SK-N-MC (cell line): ENCODE measurements around the gene STARD13.

Experiments used
- DNase-seq: peaks from one replicate; pipeline ENCODE4 v3.0.0-alpha.2; 2011; ENCODE audit warnings: low read depth, low spot score
- H3K27ac ChIP-seq: fragments of 200-600 bp; sonication (generic); 2 replicates; pipeline ENCODE4 v1.5.1; 2016; ENCODE audit warnings: mixed run types
- H3K36me3 ChIP-seq: fragments of 200-600 bp; sonication (generic); 2 replicates; pipeline ENCODE4 v1.6.1; 2017; ENCODE audit warnings: antibody characterized with exemption, low read length, mixed read lengths; ENCODE audit not compliant: insufficient read depth
- H3K4me3 ChIP-seq: fragments of 200-600 bp; sonication (generic); 2 replicates; pipeline ENCODE4 v1.5.1; 2016
- H3K9ac ChIP-seq: fragments of 200-600 bp; sonication (generic); 2 replicates; pipeline ENCODE4 v1.8.0; 2017; ENCODE audit warnings: mixed run types, mixed read lengths; ENCODE audit not compliant: insufficient read length
- H3K9me3 ChIP-seq: fragments of 200-600 bp; sonication (generic); 2 replicates; pipeline ENCODE4 v1.6.1; 2017; ENCODE audit warnings: low read depth, mild to moderate bottlenecking, antibody characterized with exemption, low read length, moderate library complexity, mixed read lengths
- EZH2 ChIP-seq: fragments of 200-600 bp; sonication (generic); IDR thresholded peaks from one replicate; pipeline ENCODE4 v1.6.1; 2017; ENCODE audit warnings: antibody characterized with exemption
- FOXP2 ChIP-seq: optimal IDR thresholded peaks from 2 replicates; pipeline ENCODE3; 2011; ENCODE audit warnings: mild to moderate bottlenecking, moderate library complexity; ENCODE audit not compliant: insufficient read depth; ENCODE audit errors: extremely low read length, control extremely low read depth
- POLR2AphosphoS5 ChIP-seq: IDR thresholded peaks from 2 replicates; pipeline ENCODE4 v1.6.1; 2012; ENCODE audit warnings: mild to moderate bottlenecking, low read depth, low read length, borderline replicate concordance

STARD13 gene

GRCh38 chr13:33263976-33264619 is 21.5 kb downstream of the STARD13 start:
- Histone ChIP-seq H3K4me3 (no peak overlapping the region), H3K9ac (no peak overlapping the region)
- DNase-seq, result no peak

GRCh38 chr13:33263484-33263883 is 22.1 kb downstream of the STARD13 start:
- TF ChIP-seq FOXP2, result no peak
- no peak for TF ChIP-seq EZH2
- no peak for TF ChIP-seq POLR2AphosphoS5
- Histone ChIP-seq H3K9me3 (no peaks in the 10 kb centered on the region), H3K9ac (no peak overlapping the region), H3K27ac (no peak overlapping the region), H3K36me3 (no peaks in the 10 kb centered on the region), H3K4me3 (no peak overlapping the region)
- DNase-seq, result no peak

More at GRCh38 chr13:33263976-33264619, 21.5 kb downstream of the STARD13 start:
- Histone ChIP-seq H3K36me3 (no peaks in the 10 kb centered on the region), H3K9me3 (no peaks in the 10 kb centered on the region), H3K27ac (no peak overlapping the region)
- TF ChIP-seq FOXP2 (no peak), POLR2AphosphoS5 (no peak), EZH2 (no peak)

GRCh38 chr13:33262997-33263396 is 22.6 kb downstream of the STARD13 start:
- TF ChIP-seq FOXP2, result no peak
- TF ChIP-seq EZH2, result no peak
- no peak for TF ChIP-seq POLR2AphosphoS5
- H3K36me3 ChIP-seq, result no peaks in the 10 kb centered on the region
- DNase-seq, result no peak
- H3K9ac ChIP-seq, result no peak overlapping the region
- no peaks in the 10 kb centered on the region for H3K9me3 ChIP-seq
- no peak overlapping the region for H3K4me3 ChIP-seq
- H3K27ac ChIP-seq, result no peak overlapping the region

GRCh38 chr13:33262594-33262993 is 23.0 kb downstream of the STARD13 start:
- Histone ChIP-seq H3K9me3 (no peaks in the 10 kb centered on the region), H3K36me3 (no peaks in the 10 kb centered on the region), H3K4me3 (no peak overlapping the region), H3K27ac (no peak overlapping the region), H3K9ac (no peak overlapping the region)
- no peak for DNase-seq
- no peak for TF ChIP-seq EZH2
- TF ChIP-seq FOXP2, result no peak
- no peak for TF ChIP-seq POLR2AphosphoS5

GRCh38 chr13:33262062-33262487 is 23.5 kb downstream of the STARD13 start:
- Histone ChIP-seq H3K36me3 (no peaks in the 10 kb centered on the region), H3K9me3 (no peaks in the 10 kb centered on the region), H3K4me3 (no peak overlapping the region), H3K9ac (no peak overlapping the region), H3K27ac (no peak overlapping the region)
- TF ChIP-seq EZH2 (no peak), FOXP2 (no peak), POLR2AphosphoS5 (no peak)
- no peak for DNase-seq

- no peak overlapping the region for H3K9ac ChIP-seq
- no peak overlapping the region for H3K4me3 ChIP-seq
- DNase-seq, result no peak
- H3K36me3 ChIP-seq, result no peaks in the 10 kb centered on the region
- TF ChIP-seq EZH2 (no peak), POLR2AphosphoS5 (no peak), FOXP2 (no peak)
- H3K9me3 ChIP-seq, result no peaks in the 10 kb centered on the region
- no peak overlapping the region for H3K27ac ChIP-seq
These were observed 24.0 kb downstream of the STARD13 start for GRCh38 chr13:33261387-33262061.

- Histone ChIP-seq H3K36me3 (no peaks in the 10 kb centered on the region), H3K27ac (no peak overlapping the region), H3K4me3 (no peak overlapping the region), H3K9ac (no peak overlapping the region), H3K9me3 (no peaks in the 10 kb centered on the region)
- no peak for DNase-seq
- TF ChIP-seq POLR2AphosphoS5 (no peak), EZH2 (no peak), FOXP2 (no peak)
These were observed 25.1 kb downstream of the STARD13 start for GRCh38 chr13:33260168-33261098.

- DNase-seq, result no peak
- H3K9me3 ChIP-seq, result no peaks in the 10 kb centered on the region
- no peaks in the 10 kb centered on the region for H3K36me3 ChIP-seq
- no peak for TF ChIP-seq EZH2
- TF ChIP-seq POLR2AphosphoS5, result no peak
- no peak overlapping the region for H3K9ac ChIP-seq
- H3K4me3 ChIP-seq, result no peak overlapping the region
- H3K27ac ChIP-seq, result no peak overlapping the region
These were observed 26.3 kb downstream of the STARD13 start for GRCh38 chr13:33259296-33259695.
